ENCODE data around the gene RHOT2.

- TF ChIP-seq CTCF (IDR thresholded peaks at IDR 0.05) (no peak), EZH2phosphoT487 (IDR thresholded peaks at IDR 0.05) (no peak), EZH2 (IDR thresholded peaks at IDR 0.05) (no peak)
These were observed 36.0 kb upstream of the RHOT2 start for GRCh38 chr16:631808-632358.

All from neural progenitor cell (in vitro differentiated cells).